ENCODE data around the gene ZNF143.
A peak's percentile ranks its signal among the peaks of the same experiment; 100 is the strongest.
"Not testable (repeated sequence)": the region's sequence is repeated elsewhere in the genome, so short reads cannot be mapped to it uniquely, and the experiment has no call there.

The ZNF143 gene

DNA sequence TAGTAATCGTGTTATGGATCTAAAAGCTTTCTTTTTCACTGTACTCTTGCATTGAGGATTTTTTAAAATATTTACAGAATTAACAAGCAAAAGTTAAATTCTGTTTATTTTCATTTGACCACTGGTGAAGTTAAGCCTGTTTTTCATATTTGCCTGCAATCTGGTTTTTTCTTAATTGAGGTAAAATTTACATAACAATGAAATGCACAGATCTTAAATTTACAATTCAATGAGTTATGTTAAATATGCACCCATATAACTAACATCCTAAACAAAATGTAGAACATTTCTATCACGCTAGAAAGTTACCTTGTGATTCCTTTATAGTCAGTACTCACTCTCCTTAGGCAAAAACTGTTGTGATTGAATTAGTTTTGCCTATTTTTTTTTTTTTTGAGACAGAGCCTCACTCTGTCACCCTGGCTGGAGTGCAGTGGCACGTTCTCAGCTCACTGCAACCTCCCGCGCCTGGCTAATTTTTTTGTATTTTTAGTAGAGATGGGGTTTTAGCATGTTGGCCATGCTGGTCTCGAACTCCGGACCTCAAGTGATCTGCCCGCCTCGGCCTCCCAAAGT, 58.1 kb downstream of the ZNF143 start:
- no peaks in the 10 kb centered on the region for H3K9me3 Mint-ChIP-seq
- no peaks in the 10 kb centered on the region for H3K27me3 Mint-ChIP-seq
- H3K4me1 Mint-ChIP-seq (ENCODE audit: low read depth) = no peaks in the 10 kb centered on the region
- no peak for DNase-seq
- H3K27ac Mint-ChIP-seq = no peak overlapping the region
- peaks cover 64% of the 10 kb centered on the region for H3K36me3 Mint-ChIP-seq (ENCODE audit: low read depth)
- no peak overlapping the region for H3K4me3 Mint-ChIP-seq

DNA sequence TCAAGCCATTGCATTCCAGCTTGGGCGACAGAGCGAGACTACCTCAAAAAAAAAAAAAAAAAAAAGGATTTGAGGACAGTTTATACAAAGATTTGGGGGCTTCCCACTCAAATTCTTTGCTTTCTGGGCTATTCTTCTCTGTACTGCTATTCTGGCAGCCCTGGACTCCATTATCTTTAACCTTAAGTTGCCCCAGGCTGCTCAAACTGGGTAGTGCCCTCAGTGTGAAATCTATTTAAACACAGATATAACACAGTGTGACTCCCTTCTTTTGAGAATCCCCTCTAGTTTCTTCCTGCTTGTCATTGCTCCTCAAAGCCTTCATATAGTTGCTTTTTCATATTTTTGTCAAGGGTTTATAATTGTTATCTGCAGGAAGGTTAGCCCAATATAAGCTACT, 63.2 kb downstream of the ZNF143 start:
- Mint-ChIP-seq H3K27ac (no peak overlapping the region), H3K4me3 (no peak overlapping the region), H3K9me3 (no peaks in the 10 kb centered on the region), H3K4me1 (ENCODE audit: low read depth) (no peaks in the 10 kb centered on the region), H3K27me3 (no peaks in the 10 kb centered on the region), H3K36me3 (ENCODE audit: low read depth) (peaks cover 61% of the 10 kb centered on the region)
- DNase-seq = no peak

DNA sequence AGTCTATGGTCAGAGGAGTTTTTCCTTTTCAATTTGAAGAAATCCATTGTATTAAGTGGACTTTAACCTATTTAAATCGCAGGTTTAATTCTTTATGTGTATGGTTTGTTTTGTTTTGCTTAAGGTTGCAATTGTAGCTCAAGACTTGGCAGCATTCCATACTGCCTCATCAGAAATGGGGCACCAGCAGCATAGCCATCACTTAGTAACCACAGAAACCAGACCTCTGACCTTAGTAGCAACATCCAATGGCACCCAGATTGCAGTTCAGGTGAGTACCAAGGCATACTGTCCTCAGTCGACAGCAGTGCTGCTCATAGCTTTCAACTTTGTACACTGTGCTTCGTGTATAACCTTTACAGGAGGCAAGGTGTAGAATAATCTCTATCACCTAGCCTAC, 64.3 kb downstream of the ZNF143 start:
- Mint-ChIP-seq H3K4me1 (ENCODE audit: low read depth) (no peaks in the 10 kb centered on the region), H3K27ac (no peak overlapping the region), H3K27me3 (no peaks in the 10 kb centered on the region), H3K9me3 (no peaks in the 10 kb centered on the region), H3K36me3 (ENCODE audit: low read depth) (peaks cover 54% of the 10 kb centered on the region), H3K4me3 (no peak overlapping the region)
- no peak for DNase-seq

DNA sequence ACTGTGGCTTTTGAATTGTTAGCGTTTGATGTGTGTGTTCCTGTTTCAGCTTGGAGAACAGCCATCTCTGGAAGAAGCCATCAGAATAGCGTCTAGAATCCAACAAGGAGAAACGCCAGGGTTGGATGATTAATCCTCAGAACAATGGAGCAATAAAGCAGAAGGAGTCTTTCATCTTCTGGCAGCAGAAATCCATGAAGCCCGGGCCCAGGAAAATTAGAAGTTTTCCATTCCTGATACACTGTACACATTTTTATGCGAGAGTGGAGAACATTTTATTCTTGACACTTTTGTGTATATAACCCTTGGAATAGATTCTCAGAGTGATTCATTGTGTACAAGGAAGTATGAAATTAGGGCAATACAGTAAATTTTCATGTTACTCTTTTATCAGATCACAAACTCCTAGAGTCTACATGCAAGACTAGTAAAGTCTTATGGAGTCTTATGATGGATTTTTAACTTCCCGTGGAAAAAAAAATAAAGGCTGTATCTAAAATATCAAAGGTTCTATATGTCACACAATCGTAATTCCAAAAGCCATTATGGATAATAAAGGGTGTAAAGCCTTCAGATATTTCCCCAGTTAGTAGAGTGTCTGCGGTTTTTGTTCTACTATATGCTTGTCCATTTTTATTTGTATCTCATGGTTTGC, 66.8 kb downstream of the ZNF143 start:
- H3K27me3 Mint-ChIP-seq = no peaks in the 10 kb centered on the region
- no peak overlapping the region for H3K27ac Mint-ChIP-seq
- no peak for DNase-seq
- no peaks in the 10 kb centered on the region for H3K9me3 Mint-ChIP-seq
- H3K4me1 Mint-ChIP-seq (ENCODE audit: low read depth) = no peaks in the 10 kb centered on the region
- no peak overlapping the region for H3K4me3 Mint-ChIP-seq
- peaks cover 39% of the 10 kb centered on the region for H3K36me3 Mint-ChIP-seq (ENCODE audit: low read depth)

DNA sequence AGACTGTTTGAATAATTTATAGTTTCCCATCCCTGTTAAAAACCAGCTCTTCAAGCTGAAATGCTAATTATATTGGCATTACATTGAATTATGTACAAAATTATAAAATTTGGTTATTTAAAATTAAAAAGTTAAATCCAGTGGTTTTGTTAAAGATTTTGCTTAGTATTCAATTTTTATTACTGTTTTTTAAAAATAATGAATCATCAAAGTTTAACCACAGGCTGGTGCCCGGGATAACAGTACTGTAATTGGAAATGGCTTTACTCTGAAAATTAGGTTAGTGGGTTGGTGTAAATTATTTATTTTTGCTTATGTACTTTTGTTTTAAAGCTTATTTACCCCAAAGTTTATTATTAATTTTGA, 67.3 kb downstream of the ZNF143 start:
- Mint-ChIP-seq H3K27me3 (no peaks in the 10 kb centered on the region), H3K27ac (no peak overlapping the region), H3K36me3 (ENCODE audit: low read depth) (peaks cover 36% of the 10 kb centered on the region), H3K4me3 (no peak overlapping the region), H3K9me3 (no peaks in the 10 kb centered on the region), H3K4me1 (ENCODE audit: low read depth) (no peaks in the 10 kb centered on the region)
- DNase-seq = no peak

DNA sequence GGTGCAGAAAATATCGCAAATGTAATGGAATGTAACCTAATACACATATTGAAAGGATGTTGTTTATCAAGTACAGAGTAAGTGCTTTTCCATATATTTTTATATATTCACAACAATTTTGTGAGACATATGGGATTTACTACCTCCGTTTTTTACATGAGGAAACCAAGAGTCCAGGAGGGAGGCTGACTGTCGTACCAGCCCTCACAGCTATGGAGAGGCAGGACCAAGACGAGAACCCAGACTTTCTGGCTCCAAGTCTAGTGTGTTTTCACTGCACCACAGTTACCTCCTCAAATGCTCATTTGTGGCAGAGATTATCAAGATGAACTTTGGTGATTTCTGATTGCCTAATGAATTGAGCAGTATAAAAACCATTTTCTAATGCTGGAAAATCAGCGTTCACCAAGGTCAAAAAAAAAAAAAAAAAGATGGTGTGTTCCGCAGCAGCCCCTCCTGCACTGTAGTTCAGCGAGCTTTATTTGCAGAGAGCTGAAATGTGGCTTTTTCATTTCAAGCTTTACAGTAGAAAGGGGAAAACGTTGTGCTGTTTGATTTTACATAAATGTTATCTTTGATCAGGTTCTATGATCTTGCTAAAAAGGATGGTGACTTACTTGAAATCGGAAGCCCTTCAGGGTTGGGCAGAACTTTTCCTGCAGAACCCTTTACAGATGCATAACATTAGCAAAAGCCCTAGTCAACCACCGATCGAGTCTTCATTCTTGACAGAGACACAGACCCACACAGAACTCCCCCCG, 67.9 kb downstream of the ZNF143 start:
- no peaks in the 10 kb centered on the region for H3K4me1 Mint-ChIP-seq (ENCODE audit: low read depth)
- no peaks in the 10 kb centered on the region for H3K27me3 Mint-ChIP-seq
- H3K27ac Mint-ChIP-seq = no peak overlapping the region
- no peak overlapping the region for H3K4me3 Mint-ChIP-seq
- no peaks in the 10 kb centered on the region for H3K9me3 Mint-ChIP-seq
- no peak for DNase-seq
- peaks cover 35% of the 10 kb centered on the region for H3K36me3 Mint-ChIP-seq (ENCODE audit: low read depth)

DNA sequence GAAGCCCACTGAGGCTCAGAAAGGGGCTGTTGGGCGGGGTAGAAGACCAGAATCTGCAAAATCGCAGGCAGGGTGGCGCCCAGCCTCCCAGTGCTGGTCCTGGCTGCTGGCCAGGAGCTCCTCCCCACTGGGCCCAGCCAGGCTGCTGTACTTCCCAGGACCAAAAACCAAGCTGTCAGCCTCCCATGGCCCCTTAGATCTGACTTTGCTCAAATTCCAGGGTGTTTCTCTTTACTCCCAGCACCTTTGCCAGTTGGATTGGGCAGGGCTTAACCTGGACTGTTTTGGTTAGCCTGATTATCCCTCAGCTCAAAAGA, 68.5 kb downstream of the ZNF143 start:
- Mint-ChIP-seq H3K9me3 (no peaks in the 10 kb centered on the region), H3K4me1 (ENCODE audit: low read depth) (no peaks in the 10 kb centered on the region), H3K36me3 (ENCODE audit: low read depth) (peaks cover 32% of the 10 kb centered on the region), H3K27ac (no peak overlapping the region), H3K27me3 (no peaks in the 10 kb centered on the region), H3K4me3 (no peak overlapping the region)
- DNase-seq = no peak

DNA sequence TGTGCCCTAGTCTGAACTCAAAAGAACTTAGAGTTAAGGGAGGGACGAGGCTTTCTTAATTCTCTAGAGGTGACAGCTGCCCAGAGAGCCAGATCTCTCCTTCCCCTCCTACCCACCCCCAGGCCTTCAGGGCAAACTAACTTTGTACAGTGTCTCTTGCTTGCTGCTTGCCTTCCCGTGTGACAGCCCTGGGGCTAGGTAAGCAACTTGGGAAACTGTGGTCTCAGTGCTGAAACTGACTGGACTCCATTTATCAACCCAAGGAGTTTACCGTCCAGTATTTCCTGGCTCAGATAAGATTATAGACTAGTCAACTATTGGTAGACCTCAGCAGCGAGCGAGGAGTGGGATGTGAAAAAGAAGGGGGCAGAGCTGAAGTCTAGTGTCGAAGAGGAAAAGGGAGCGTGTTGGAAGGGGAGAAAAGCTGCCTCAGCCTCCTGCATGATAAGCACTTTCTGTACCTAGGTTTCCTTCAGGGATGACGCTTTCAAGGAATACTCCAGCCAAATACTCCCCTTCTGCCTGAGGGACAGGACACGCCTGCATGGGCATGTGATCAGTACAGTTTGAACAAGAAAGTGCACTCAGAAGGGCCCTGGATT, 69.3 kb downstream of the ZNF143 start:
- Mint-ChIP-seq H3K27me3 (no peaks in the 10 kb centered on the region), H3K27ac (no peak overlapping the region)

DNA sequence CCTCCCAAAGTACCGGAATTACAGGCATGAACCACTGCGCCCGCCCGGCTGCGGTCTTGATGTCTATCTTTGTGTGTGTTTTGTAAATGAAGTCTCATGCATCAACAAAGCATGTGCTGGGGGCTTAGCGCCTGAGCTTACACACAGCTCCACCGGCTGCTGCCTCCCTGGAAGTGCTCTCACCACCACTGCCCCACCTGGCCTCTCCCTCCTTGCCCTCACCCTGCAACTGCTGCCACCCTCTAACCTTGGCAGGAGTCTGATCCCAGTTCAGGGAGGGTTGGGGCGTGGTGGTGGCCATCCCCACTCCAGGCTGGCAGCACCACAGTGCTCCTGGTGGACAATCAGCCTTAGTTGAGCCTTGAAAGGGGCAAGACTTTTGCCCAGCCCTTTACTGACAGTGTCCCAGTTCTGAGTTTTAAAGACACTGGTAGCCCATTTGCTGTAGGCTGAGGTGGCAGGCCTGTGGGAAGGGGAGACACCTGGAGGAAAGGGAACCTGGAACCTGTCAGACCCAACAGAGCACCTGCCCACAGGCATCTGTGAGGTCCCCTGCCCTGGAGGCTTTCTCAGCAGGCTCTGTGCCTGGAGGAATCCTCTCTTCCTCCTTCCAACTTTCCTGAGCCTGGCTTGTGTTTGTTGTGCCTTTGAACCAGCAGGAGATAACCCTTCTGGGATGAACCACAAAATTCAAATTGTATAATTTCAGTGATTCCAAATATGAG, 70.3 kb downstream of the ZNF143 start:
- Mint-ChIP-seq H3K27ac (no peak overlapping the region), H3K9me3 (no peaks in the 10 kb centered on the region), H3K27me3 (no peaks in the 10 kb centered on the region), H3K36me3 (ENCODE audit: low read depth) (peaks cover 18% of the 10 kb centered on the region), H3K4me1 (ENCODE audit: low read depth) (no peaks in the 10 kb centered on the region), H3K4me3 (no peak overlapping the region)
- DNase-seq = no peak

More for the DNA sequence above, 69.3 kb downstream of the ZNF143 start:
- no peaks in the 10 kb centered on the region for H3K9me3 Mint-ChIP-seq
- H3K4me1 Mint-ChIP-seq (ENCODE audit: low read depth) = no peaks in the 10 kb centered on the region
- no peak overlapping the region for H3K4me3 Mint-ChIP-seq
- DNase-seq = no peak
- peaks cover 25% of the 10 kb centered on the region for H3K36me3 Mint-ChIP-seq (ENCODE audit: low read depth)

DNA sequence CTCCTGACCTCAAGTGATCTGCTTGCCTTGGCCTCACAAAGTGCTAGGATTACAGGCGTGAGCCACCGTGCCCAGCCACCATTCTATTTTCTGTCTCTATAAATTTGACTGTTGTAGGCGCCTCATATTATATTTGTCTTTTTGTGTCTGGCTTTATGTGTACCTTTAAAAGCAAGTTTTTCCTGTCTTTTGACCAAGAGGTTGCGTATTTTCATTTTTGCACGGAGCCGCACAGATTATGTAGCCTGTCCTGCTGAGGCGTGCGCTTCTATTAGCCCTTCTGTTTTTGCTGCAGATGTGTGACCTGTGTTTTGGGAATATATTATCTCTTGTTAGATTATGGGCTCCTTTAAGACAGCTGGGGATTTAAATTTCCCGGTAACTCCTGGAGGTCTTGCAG, 72.2 kb downstream of the ZNF143 start:
- Mint-ChIP-seq H3K4me3 (no peak overlapping the region), H3K27ac (no peak overlapping the region), H3K9me3 (no peaks in the 10 kb centered on the region), H3K4me1 (ENCODE audit: low read depth) (no peaks in the 10 kb centered on the region), H3K27me3 (no peaks in the 10 kb centered on the region), H3K36me3 (ENCODE audit: low read depth) (peaks cover 5% of the 10 kb centered on the region)
- no peak for DNase-seq

DNA sequence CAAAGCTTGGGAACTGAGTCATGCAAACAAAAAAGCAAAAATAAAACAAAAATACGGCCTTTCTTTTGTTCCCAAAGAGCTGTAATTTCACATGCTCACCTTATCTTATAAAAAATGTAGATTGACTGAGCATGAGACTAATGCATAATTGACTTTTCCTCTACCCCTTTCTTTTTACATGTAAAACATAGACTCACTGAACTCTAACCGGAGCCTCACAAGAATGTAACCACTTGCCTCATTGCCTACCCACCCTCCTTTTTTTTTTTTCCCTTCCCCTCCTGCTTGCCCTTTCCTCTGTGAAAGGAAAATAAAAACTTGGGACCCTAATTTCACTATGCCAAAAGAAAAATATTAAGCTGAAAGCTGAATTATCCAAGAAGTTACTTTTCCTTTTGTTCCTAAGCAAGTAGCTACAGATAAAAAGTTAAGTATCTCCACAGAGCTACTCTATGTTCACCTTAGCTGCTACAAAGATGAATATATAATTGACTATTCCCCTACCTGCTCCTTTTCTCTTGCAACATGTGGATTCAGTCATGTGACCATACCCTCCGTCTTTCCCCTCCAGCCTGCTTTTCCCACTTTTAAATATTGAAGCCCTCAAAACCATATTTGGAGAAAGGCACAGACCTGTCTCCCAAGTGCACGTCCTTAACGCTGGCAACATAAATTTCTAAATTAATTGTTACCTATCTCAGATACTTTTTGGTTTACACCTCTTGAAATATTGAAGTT, 73.1 kb downstream of the ZNF143 start:
- H3K27ac Mint-ChIP-seq = no peak overlapping the region
- no peak overlapping the region for H3K4me3 Mint-ChIP-seq
- no peaks in the 10 kb centered on the region for H3K27me3 Mint-ChIP-seq
- no peak for DNase-seq
- no peaks in the 10 kb centered on the region for H3K9me3 Mint-ChIP-seq
- H3K4me1 Mint-ChIP-seq (ENCODE audit: low read depth) = no peaks in the 10 kb centered on the region
- peaks cover under 1% of the 10 kb centered on the region for H3K36me3 Mint-ChIP-seq (ENCODE audit: low read depth)

DNA sequence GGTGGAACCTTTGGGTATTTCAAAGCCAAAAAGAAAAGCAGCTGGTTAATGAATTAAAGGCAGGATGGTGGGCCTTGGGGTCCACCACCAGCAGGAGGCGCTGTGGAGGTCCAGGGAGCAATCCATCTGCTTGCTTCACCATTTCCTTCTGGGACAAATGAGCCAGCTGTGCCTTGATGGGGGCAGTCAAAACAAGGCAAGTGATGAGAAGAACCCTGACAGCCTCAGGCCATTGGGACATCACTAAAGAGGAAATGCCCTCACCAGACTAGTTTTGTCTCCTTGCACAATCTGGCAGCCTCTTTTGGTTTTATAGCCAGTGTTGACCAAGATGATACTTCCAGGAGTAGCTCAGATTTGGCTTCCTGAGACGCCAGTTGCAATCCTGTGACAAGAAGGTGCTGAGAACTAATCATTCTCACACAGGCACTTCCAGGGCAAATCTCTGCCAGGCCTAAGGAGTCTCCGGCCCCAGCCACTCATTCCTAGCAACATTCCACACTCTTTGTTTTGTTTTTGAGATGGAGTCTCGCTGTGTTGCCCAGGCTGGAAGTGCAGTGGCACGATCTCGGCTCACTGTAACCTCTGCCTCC, 74.5 kb downstream of the ZNF143 start:
- no peak overlapping the region for H3K4me3 Mint-ChIP-seq

DNA sequence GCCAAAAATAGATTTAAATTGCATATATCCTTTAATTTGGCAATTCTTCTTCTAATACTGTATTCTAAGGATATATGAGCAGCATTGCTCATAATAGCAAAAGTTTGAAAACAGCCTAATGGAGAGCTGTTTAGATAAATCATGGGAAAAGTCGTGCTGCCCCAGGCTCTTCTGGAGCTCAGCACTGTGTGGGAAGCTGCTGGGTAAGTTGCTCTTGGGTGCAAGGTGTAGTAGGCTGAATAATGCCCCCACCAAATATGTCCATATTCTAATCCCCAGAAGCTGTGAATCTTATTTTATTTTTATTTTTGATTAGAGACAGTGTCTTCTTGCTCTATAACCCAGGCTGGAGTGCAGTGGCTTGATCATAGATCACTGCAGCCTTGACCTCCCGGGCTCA, 77.7 kb downstream of the ZNF143 start:
- no peaks in the 10 kb centered on the region for H3K27me3 Mint-ChIP-seq
- no peak overlapping the region for H3K27ac Mint-ChIP-seq
- no peak for DNase-seq
- H3K9me3 Mint-ChIP-seq = no peaks in the 10 kb centered on the region
- H3K4me1 Mint-ChIP-seq (ENCODE audit: low read depth) = no peaks in the 10 kb centered on the region
- no peaks in the 10 kb centered on the region for H3K36me3 Mint-ChIP-seq (ENCODE audit: low read depth)
- no peak overlapping the region for H3K4me3 Mint-ChIP-seq

More for the DNA sequence above, 74.5 kb downstream of the ZNF143 start:
- DNase-seq = peak; percentile 87
- Mint-ChIP-seq H3K27me3 (no peaks in the 10 kb centered on the region), H3K9me3 (no peaks in the 10 kb centered on the region), H3K27ac (no peak overlapping the region), H3K36me3 (ENCODE audit: low read depth) (no peaks in the 10 kb centered on the region), H3K4me1 (ENCODE audit: low read depth) (no peaks in the 10 kb centered on the region)

DNA sequence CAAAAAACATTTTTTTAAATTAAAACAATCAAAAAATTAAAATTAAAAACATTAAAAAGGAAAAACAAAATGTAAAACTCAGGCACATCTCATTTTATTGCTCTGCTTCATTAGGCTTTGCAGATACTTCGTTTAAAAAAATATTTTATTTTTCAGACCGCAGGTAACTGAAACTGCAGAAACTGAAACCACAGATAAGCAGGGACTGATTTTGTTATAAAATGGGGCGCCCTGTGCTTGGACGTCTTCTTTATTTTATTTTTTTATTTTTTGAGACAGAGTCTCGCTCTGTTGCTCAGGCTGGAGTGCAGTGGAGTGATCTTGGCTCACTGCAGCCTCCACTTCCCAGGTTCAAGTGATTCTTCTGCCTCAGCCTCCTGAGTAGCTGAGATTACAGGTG, 88.4 kb downstream of the ZNF143 start:
- H3K36me3 Mint-ChIP-seq (ENCODE audit: low read depth); H3K4me1 Mint-ChIP-seq (ENCODE audit: low read depth); H3K4me3 Mint-ChIP-seq; H3K27ac Mint-ChIP-seq; H3K27me3 Mint-ChIP-seq; DNase-seq; H3K9me3 Mint-ChIP-seq: not testable (repeated sequence)
